ENCODE measurements around the gene POPDC2. TPM values are rescaled to one million over a fixed set of nuclear protein-coding genes. Genes with fewer than 3 reads are reported as not detected.

POPDC2 gene
- 0.97 TPM for polyA plus RNA-seq (2012; ENCODE audit: insufficient read length, low read depth)

- TF ChIP-seq FOXP2 (optimal IDR thresholded peaks at IDR 0.05; ENCODE audit: borderline replicate concordance, extremely low read depth, extremely low read length, insufficient read depth) = no peak
Measured at GRCh38 chr3:119660474-119661440, at the start of gene POPDC2. Gene POPDC2 (minus strand): TSS chr3:119660589. CDS start chr3:119660423, 166 bp downstream.

- TF ChIP-seq TAF1 (IDR thresholded peaks at IDR 0.05; ENCODE audit: borderline replicate concordance, insufficient read depth, low read length) (no peak), FOXP2 (optimal IDR thresholded peaks at IDR 0.05; ENCODE audit: borderline replicate concordance, extremely low read depth, extremely low read length, insufficient read depth) (no peak), SIN3A (IDR thresholded peaks at IDR 0.05; ENCODE audit: borderline replicate concordance, insufficient read depth, low read length) (no peak), POLR2AphosphoS5 (IDR thresholded peaks at IDR 0.05; ENCODE audit: low read depth, low read length) (no peak), REST (IDR thresholded peaks at IDR 0.05; ENCODE audit: insufficient read depth in 1 of 2, low read depth in 2 of 2, low read length in 2 of 2) (no peak)
Measured at GRCh38 chr3:119703820-119704531, 43.6 kb upstream of the POPDC2 start.

GRCh38 chr3:119702530-119703527 is 42.4 kb upstream of the POPDC2 start, which contains the start of gene CFAP91:
Gene CFAP91 (plus strand): TSS chr3:119703022. CDS start chr3:119703099, 77 bp downstream.
- TF ChIP-seq FOXP2 (optimal IDR thresholded peaks at IDR 0.05; ENCODE audit: borderline replicate concordance, extremely low read depth, extremely low read length, insufficient read depth) (no peak), REST (IDR thresholded peaks at IDR 0.05; ENCODE audit: insufficient read depth in 1 of 2, low read depth in 2 of 2, low read length in 2 of 2) (no peak), SIN3A (IDR thresholded peaks at IDR 0.05; ENCODE audit: borderline replicate concordance, insufficient read depth, low read length) (no peak), TAF1 (IDR thresholded peaks at IDR 0.05; ENCODE audit: borderline replicate concordance, insufficient read depth, low read length) (no peak), POLR2AphosphoS5 (IDR thresholded peaks at IDR 0.05; ENCODE audit: low read depth, low read length) (no peak)

GRCh38 chr3:119700920-119701734 is 40.7 kb upstream of the POPDC2 start:
- TF ChIP-seq REST (IDR thresholded peaks at IDR 0.05; ENCODE audit: insufficient read depth in 1 of 2, low read depth in 2 of 2, low read length in 2 of 2) (no peak), SIN3A (IDR thresholded peaks at IDR 0.05; ENCODE audit: borderline replicate concordance, insufficient read depth, low read length) (no peak), FOXP2 (optimal IDR thresholded peaks at IDR 0.05; ENCODE audit: borderline replicate concordance, extremely low read depth, extremely low read length, insufficient read depth) (no peak), TAF1 (IDR thresholded peaks at IDR 0.05; ENCODE audit: borderline replicate concordance, insufficient read depth, low read length) (no peak), POLR2AphosphoS5 (IDR thresholded peaks at IDR 0.05; ENCODE audit: low read depth, low read length) (no peak)

Measured in PFSK-1 (cell line).